Osteocyte (in vitro differentiated cells): ENCODE measurements around the gene KRTAP20-3. TPM values are rescaled to one million over a fixed set of nuclear protein-coding genes. Genes with fewer than 3 reads are reported as not detected.

ENCODE experiments used
- DNase-seq: peaks from one replicate; pipeline ENCODE4 v3.0.0; 2021; ENCODE audit warnings: mixed read lengths; ENCODE audit not compliant: unreplicated experiment; ENCODE audit errors: extremely low spot score
- H3K27ac Mint-ChIP-seq: one replicate; pipeline ENCODE4 v1.8.0; 2021; ENCODE audit warnings: mild to moderate bottlenecking, mixed read lengths; ENCODE audit not compliant: unreplicated experiment
- H3K27me3 Mint-ChIP-seq: one replicate; pipeline ENCODE4 v1.8.0; 2021; ENCODE audit warnings: mixed read lengths; ENCODE audit not compliant: unreplicated experiment
- H3K36me3 Mint-ChIP-seq: one replicate; pipeline ENCODE4 v1.8.0; 2021; ENCODE audit warnings: mixed read lengths; ENCODE audit not compliant: unreplicated experiment
- H3K4me1 Mint-ChIP-seq: one replicate; pipeline ENCODE4 v1.8.0; 2021; ENCODE audit warnings: mixed read lengths; ENCODE audit not compliant: unreplicated experiment
- H3K4me3 Mint-ChIP-seq: one replicate; pipeline ENCODE4 v1.8.0; 2021; ENCODE audit warnings: mild to moderate bottlenecking, moderate library complexity, mixed read lengths; ENCODE audit not compliant: unreplicated experiment
- H3K9me3 Mint-ChIP-seq: one replicate; pipeline ENCODE4 v1.8.0; 2021; ENCODE audit warnings: mixed read lengths; ENCODE audit not compliant: unreplicated experiment
- CTCF ChIP-seq: fragments of 200-600 bp; sonication (generic); IDR thresholded peaks from 2 replicates; pipeline ENCODE4 v1.5.0; 2021; ENCODE audit warnings: antibody characterized with exemption, mild to moderate bottlenecking, moderate library complexity
- total RNA-seq: library from RNA; stranded (reverse); gene quantifications from 2 replicates; pipeline ENCODE4 v1.2.1, GENCODE V29; 2021

KRTAP20-3 gene
- total RNA-seq, 1 donor from 2014 or later: not detected

GRCh38 chr21:30674312-30674711 lies 31.6 kb downstream of the KRTAP20-3 start:
- H3K4me3 Mint-ChIP-seq: no peak overlapping the region
- H3K9me3 Mint-ChIP-seq: peaks cover 38% of the 10 kb centered on the region
- no peak for DNase-seq
- TF ChIP-seq CTCF: no peak
- no peaks in the 10 kb centered on the region for H3K4me1 Mint-ChIP-seq
- H3K27me3 Mint-ChIP-seq: no peaks in the 10 kb centered on the region
- no peaks in the 10 kb centered on the region for H3K36me3 Mint-ChIP-seq
- H3K27ac Mint-ChIP-seq: no peak overlapping the region

- TF ChIP-seq CTCF: no peak
- Mint-ChIP-seq H3K36me3 (no peaks in the 10 kb centered on the region), H3K27me3 (no peaks in the 10 kb centered on the region), H3K4me1 (no peaks in the 10 kb centered on the region), H3K9me3 (peaks cover 24% of the 10 kb centered on the region), H3K27ac (no peak overlapping the region), H3K4me3 (no peak overlapping the region)
- no peak for DNase-seq
Observed at GRCh38 chr21:30676737-30677136, 34.1 kb downstream of the KRTAP20-3 start.

- no peak for DNase-seq
- no peaks in the 10 kb centered on the region for H3K4me1 Mint-ChIP-seq
- no peak for TF ChIP-seq CTCF
- no peaks in the 10 kb centered on the region for H3K27me3 Mint-ChIP-seq
- H3K27ac Mint-ChIP-seq: no peak overlapping the region
- H3K9me3 Mint-ChIP-seq: peaks cover 18% of the 10 kb centered on the region
- H3K36me3 Mint-ChIP-seq: no peaks in the 10 kb centered on the region
- H3K4me3 Mint-ChIP-seq: no peak overlapping the region
Observed at GRCh38 chr21:30680586-30680985, 37.9 kb downstream of the KRTAP20-3 start.

GRCh38 chr21:30684506-30684905 lies 41.8 kb downstream of the KRTAP20-3 start:
- no peak overlapping the region for H3K4me3 Mint-ChIP-seq
- H3K9me3 Mint-ChIP-seq: peaks cover 6% of the 10 kb centered on the region
- no peak for TF ChIP-seq CTCF
- H3K27me3 Mint-ChIP-seq: no peaks in the 10 kb centered on the region
- H3K4me1 Mint-ChIP-seq: no peaks in the 10 kb centered on the region
- no peak for DNase-seq
- H3K27ac Mint-ChIP-seq: no peak overlapping the region
- no peaks in the 10 kb centered on the region for H3K36me3 Mint-ChIP-seq

- no peaks in the 10 kb centered on the region for H3K4me1 Mint-ChIP-seq
- H3K4me3 Mint-ChIP-seq: no peak overlapping the region
- no peak for DNase-seq
- H3K27ac Mint-ChIP-seq: no peak overlapping the region
- no peaks in the 10 kb centered on the region for H3K9me3 Mint-ChIP-seq
- TF ChIP-seq CTCF: no peak
- H3K27me3 Mint-ChIP-seq: no peaks in the 10 kb centered on the region
- H3K36me3 Mint-ChIP-seq: no peaks in the 10 kb centered on the region
Observed at GRCh38 chr21:30689822-30690221, 47.2 kb downstream of the KRTAP20-3 start.

Other genes starting within 250 kb of the KRTAP20-3 start
- not detected in 2 replicates for gene KRTAP13-1, start 246.8 kb upstream of the KRTAP20-3 start, total RNA-seq
- gene KRTAP13-3, start 216.9 kb upstream of the KRTAP20-3 start, total RNA-seq: not detected in 2 replicates
- not detected in 2 replicates for gene KRTAP13-4, start 212.6 kb upstream of the KRTAP20-3 start, total RNA-seq
- gene KRTAP15-1, start 202.6 kb upstream of the KRTAP20-3 start, total RNA-seq: not detected in 2 replicates
- not detected in 2 replicates for gene KRTAP19-1, start 162.5 kb upstream of the KRTAP20-3 start, total RNA-seq
- gene KRTAP19-2, start 155.4 kb upstream of the KRTAP20-3 start, total RNA-seq: not detected in 2 replicates
- not detected in 2 replicates for gene KRTAP19-3, start 150.9 kb upstream of the KRTAP20-3 start, total RNA-seq
- not detected in 2 replicates for gene KRTAP19-4, start 145.7 kb upstream of the KRTAP20-3 start, total RNA-seq
- not detected in 2 replicates for gene KRTAP19-5, start 140.7 kb upstream of the KRTAP20-3 start, total RNA-seq
- not detected in 2 replicates for gene KRTAP19-6, start 101.0 kb upstream of the KRTAP20-3 start, total RNA-seq
- not detected in 2 replicates for gene KRTAP19-7, start 81.5 kb upstream of the KRTAP20-3 start, total RNA-seq
- not detected in 2 replicates for gene KRTAP22-2, start 52.5 kb upstream of the KRTAP20-3 start, total RNA-seq
- not detected in 2 replicates for gene KRTAP6-3, start 50.4 kb upstream of the KRTAP20-3 start, total RNA-seq
- gene KRTAP6-2, start 44.0 kb upstream of the KRTAP20-3 start, total RNA-seq: not detected in 2 replicates
- not detected in 2 replicates for gene KRTAP22-1, start 41.8 kb upstream of the KRTAP20-3 start, total RNA-seq
- not detected in 2 replicates for gene KRTAP6-1, start 28.9 kb upstream of the KRTAP20-3 start, total RNA-seq
- gene KRTAP20-1, start 26.4 kb upstream of the KRTAP20-3 start, total RNA-seq: not detected in 2 replicates
- not detected in 2 replicates for gene KRTAP20-4, start 22.2 kb upstream of the KRTAP20-3 start, total RNA-seq
- not detected in 2 replicates for gene KRTAP20-2, start 7.7 kb upstream of the KRTAP20-3 start, total RNA-seq
- not detected in 2 replicates for gene KRTAP21-3, start 75.9 kb downstream of the KRTAP20-3 start, total RNA-seq
- not detected in 2 replicates for gene KRTAP21-2, start 104.4 kb downstream of the KRTAP20-3 start, total RNA-seq
- gene KRTAP21-1, start 112.6 kb downstream of the KRTAP20-3 start, total RNA-seq: not detected in 2 replicates
- not detected in 2 replicates for gene KRTAP8-1, start 170.4 kb downstream of the KRTAP20-3 start, total RNA-seq
- gene KRTAP7-1, start 186.9 kb downstream of the KRTAP20-3 start, total RNA-seq: not detected in 2 replicates
- gene KRTAP11-1, start 238.7 kb downstream of the KRTAP20-3 start, total RNA-seq: not detected in 2 replicates